ENCODE measurements around the gene JARID2. TPM values are rescaled to one million over a fixed set of nuclear protein-coding genes. Genes with fewer than 3 reads are reported as not detected.

JARID2 gene
- total RNA-seq, 4 donors from 2014 or later, result 6.6 to 8.1 (median 7.5) TPM

GRCh38 chr6:15474196-15474595, 228.3 kb downstream of the JARID2 start:
- Histone ChIP-seq H3K9me3 (no peaks in the 10 kb centered on the region), H3K4me3 (replicated peaks in 1 of 3) (no peak overlapping the region), H3K36me3 (no peaks in the 10 kb centered on the region), H3K4me1 (peaks cover 11 to 28% of the 10 kb centered on the region in 2 donors), H3K27me3 (no peaks in the 10 kb centered on the region), H3K27ac (peak overlapping the region in 1 of 3 donors; percentile 50)
- no peak for TF ChIP-seq CTCF (IDR thresholded peaks at IDR 0.05)
- TF ChIP-seq POLR2A (IDR thresholded peaks at IDR 0.05), result no peak
- no peak for DNase-seq
- WGBS, 2 donors, result 93 to 94% methylated on average over 2 of the region's 2 CpGs
- intact Hi-C loops (cut with DNase I), result no loop called here

- H3K36me3 ChIP-seq, result no peaks in the 10 kb centered on the region
- peaks cover 11 to 34% of the 10 kb centered on the region in 2 donors for H3K4me1 ChIP-seq
- H3K9me3 ChIP-seq, result no peaks in the 10 kb centered on the region
- no peaks in the 10 kb centered on the region for H3K27me3 ChIP-seq
- H3K27ac ChIP-seq, result peak overlapping the region in 2 of 3 donors; percentile 9 to 25
- TF ChIP-seq CTCF (IDR thresholded peaks at IDR 0.05), result no peak
- no peak for TF ChIP-seq POLR2A (IDR thresholded peaks at IDR 0.05)
- WGBS, 2 donors, result 83 to 86% methylated on average over 6 of the region's 6 CpGs
- no peak overlapping the region for H3K4me3 ChIP-seq (replicated peaks in 1 of 3)
- DNase-seq, result no peak
- intact Hi-C loops (cut with DNase I), result no loop called here
These were observed 229.4 kb downstream of the JARID2 start for GRCh38 chr6:15475261-15475660.

GRCh38 chr6:15475872-15476271, 230.0 kb downstream of the JARID2 start:
- WGBS, 2 donors, result 79 to 89% methylated on average over 4 of the region's 4 CpGs
- Histone ChIP-seq H3K27me3 (no peaks in the 10 kb centered on the region), H3K27ac (peak overlapping the region in 2 of 3 donors; percentile 25 to 26), H3K9me3 (no peaks in the 10 kb centered on the region), H3K4me3 (replicated peaks in 1 of 3) (no peak overlapping the region), H3K4me1 (peaks cover 11 to 34% of the 10 kb centered on the region in 2 donors), H3K36me3 (no peaks in the 10 kb centered on the region)
- TF ChIP-seq POLR2A (IDR thresholded peaks at IDR 0.05) (no peak), CTCF (IDR thresholded peaks at IDR 0.05) (no peak)
- DNase-seq, result no peak
- intact Hi-C loops (cut with DNase I), result no loop called here

- no peaks in the 10 kb centered on the region for H3K9me3 ChIP-seq
- peak overlapping the region; percentile 25 to 36 (median 26) for H3K27ac ChIP-seq
- TF ChIP-seq CTCF (IDR thresholded peaks at IDR 0.05) (no peak), POLR2A (IDR thresholded peaks at IDR 0.05) (no peak)
- no peaks in the 10 kb centered on the region for H3K36me3 ChIP-seq
- H3K27me3 ChIP-seq, result no peaks in the 10 kb centered on the region
- peaks cover 11 to 34% of the 10 kb centered on the region in 2 donors for H3K4me1 ChIP-seq
- DNase-seq, result no peak
- H3K4me3 ChIP-seq (replicated peaks in 1 of 3), result no peak overlapping the region
- intact Hi-C loops (cut with DNase I), result no loop called here
- 49 to 56% methylated on average over 7 of the region's 7 CpGs for WGBS, 2 donors
These were observed 230.9 kb downstream of the JARID2 start for GRCh38 chr6:15476631-15477380.

- no peak for TF ChIP-seq CTCF (IDR thresholded peaks at IDR 0.05)
- TF ChIP-seq POLR2A (IDR thresholded peaks at IDR 0.05), result no peak
- Histone ChIP-seq H3K27ac (no peak overlapping the region), H3K9me3 (no peaks in the 10 kb centered on the region), H3K36me3 (no peaks in the 10 kb centered on the region), H3K27me3 (no peaks in the 10 kb centered on the region), H3K4me3 (replicated peaks in 1 of 3) (no peak overlapping the region), H3K4me1 (peaks cover 11 to 34% of the 10 kb centered on the region in 2 donors)
- no peak for DNase-seq
- intact Hi-C loops (cut with DNase I), result no loop called here
- WGBS, 2 donors, result 56 to 76% methylated on average over 5 of the region's 5 CpGs
These were observed 231.9 kb downstream of the JARID2 start for GRCh38 chr6:15477746-15478145.

All from thyroid gland (tissue), 4 donors.